SKM-1 treated with dmso at 0.1 percent for 144 hours (cell line): ENCODE results near the gene E2F2.

Experiments used
- DNase-seq: peaks from one replicate; lab custom pipeline; 2025; ENCODE audit not compliant: unreplicated experiment; lab: John Stamatoyannopoulos, UW

Gene E2F2

DNA sequence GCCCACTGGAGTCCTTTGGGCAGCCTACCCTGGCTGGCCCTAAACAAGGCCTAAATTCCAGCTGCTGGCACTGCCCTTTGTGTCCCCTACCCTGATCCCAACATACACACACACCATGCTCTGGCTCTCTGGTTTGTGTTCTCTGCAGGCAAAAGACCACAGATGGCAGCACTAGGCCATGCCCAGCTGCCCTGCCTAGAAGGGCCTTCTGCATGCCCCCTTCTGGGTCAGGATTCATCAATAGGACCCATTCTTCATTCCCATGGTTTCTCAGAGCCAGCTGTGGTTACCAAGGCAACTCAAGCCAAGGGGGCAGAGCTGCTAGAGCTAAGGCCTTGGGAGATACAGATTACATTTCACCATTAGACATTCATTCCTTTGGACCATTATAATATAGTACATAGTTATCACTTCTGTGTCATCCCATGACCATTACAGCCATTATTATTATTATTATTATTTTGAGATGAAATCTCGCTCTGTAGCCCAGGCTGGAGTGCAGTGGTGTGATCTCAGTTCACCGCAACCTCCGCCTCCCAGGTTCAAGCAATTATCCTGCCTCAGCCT lies 64.5 kb downstream of the E2F2 start:
- no peak for DNase-seq

DNA sequence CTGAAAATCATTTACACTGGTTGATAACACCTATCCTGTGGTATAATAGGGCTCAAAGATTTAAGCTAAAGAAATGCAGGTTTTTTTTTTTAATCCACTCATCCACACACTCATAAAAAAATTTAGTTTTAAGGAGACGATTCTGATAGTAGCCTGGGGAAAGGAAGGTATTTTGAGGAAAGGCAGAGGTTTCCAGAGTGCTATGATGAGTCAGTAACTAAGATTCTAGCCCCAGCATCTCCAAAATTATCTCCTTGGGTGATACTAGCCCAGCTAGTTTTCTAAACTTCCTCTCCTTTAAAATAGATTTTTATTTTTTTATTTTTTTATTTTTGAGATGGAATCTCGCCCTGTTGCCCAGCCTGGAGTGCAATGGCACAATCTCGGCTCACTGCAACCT lies 67.7 kb downstream of the E2F2 start:
- no peak for DNase-seq

DNA sequence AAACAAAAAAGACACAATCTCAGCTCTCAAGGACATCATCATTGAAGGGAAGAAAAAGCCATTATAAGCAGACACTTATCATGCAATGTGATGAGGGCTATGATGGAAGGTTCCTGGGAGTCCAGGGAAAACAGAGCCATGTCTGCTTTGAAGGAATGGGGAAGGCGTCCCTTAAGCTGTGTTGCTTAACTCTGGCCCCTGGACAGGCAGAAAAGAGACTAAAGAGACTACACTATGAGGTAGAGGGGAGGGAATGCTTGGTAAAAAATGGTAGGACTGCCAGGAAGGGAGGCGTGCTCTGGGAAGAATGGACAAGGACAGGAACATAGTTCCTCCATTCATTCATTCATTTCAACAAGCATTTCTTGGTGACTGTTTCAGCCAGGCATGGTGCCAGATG lies 68.3 kb downstream of the E2F2 start:
- no peak for DNase-seq

DNA sequence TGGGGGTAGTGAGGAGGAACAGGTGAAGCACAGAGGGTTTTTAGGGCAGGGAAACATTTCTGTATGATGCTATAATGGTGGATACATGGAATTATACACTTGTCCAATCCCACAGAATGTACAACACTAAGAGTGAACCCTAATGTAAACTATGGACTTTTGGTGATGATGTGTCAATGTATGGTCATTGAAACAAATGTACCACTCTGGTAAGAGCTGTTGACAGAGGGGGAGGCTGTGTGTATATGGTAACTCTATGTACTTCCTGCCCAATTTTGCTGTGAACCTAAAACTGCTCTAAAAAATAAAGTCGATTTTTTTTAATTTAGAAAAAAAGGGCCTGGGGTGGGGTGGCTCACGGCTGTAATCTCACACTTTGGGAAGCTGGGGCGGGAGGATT lies 70.0 kb downstream of the E2F2 start:
- DNase-seq, result no peak

DNA sequence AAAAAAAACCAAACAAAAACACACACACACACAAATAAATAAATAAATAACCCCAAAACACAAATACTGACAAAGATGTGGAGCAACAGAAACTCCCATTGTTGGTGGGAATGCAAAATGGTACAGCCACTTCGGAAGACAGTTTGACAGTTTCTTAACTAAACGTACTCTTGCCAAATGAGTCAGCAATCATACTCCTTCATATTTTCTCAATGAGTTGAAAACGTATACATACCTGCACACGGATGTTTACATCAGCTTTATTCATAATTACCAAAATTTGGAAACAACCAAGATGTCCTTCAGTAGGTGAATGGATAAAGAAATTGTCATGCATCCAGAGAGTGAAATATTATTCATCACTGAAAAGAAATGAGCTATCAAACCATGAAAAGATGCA lies 70.5 kb downstream of the E2F2 start:
- no peak for DNase-seq

DNA sequence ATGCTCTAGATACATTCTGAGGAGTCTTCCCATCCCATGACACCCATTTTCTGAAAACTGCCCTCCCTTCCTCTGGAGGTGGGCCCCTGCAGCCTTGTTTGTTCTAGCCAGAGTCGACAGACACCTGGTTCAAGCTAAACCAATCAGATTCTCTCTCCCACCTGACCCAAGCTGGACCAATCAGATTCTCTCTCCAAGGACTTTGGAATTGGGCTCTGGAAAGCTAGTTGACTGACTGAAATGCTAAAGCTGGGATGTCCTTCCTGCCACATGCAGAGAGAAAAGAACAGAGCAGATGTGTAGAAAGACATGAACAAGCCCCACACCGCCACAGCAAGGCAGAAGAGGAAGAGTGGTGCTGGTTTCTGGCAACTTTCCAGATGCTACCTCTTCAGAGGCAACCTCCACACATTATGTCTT lies 71.7 kb downstream of the E2F2 start:
- no peak for DNase-seq
